ENCODE measurements around the gene YPEL4.

The YPEL4 gene

GRCh38 chr11:57648801-57649735, 644 bp downstream of the YPEL4 start:
- H3K27ac ChIP-seq = no peak overlapping the region
- no peak for TF ChIP-seq CTCF (conservative IDR thresholded peaks at IDR 0.05; ENCODE audit: low read depth, low read length)
- no peak overlapping the region for H2AFZ ChIP-seq (ENCODE audit: low read depth)
- no peaks in the 10 kb centered on the region for H3K4me1 ChIP-seq (ENCODE audit: low read depth, poor library complexity, severe bottlenecking)
- H3K36me3 ChIP-seq (ENCODE audit: insufficient read depth) = no peaks in the 10 kb centered on the region
- H3K79me2 ChIP-seq (ENCODE audit: insufficient read depth, low read depth) = no peaks in the 10 kb centered on the region
- no peaks in the 10 kb centered on the region for H4K20me1 ChIP-seq (ENCODE audit: insufficient read depth)
- peaks cover 25% of the 10 kb centered on the region for H3K27me3 ChIP-seq (ENCODE audit: insufficient read depth, low read depth)
- no peak overlapping the region for H3K9ac ChIP-seq
- H3K4me3 ChIP-seq (IDR thresholded peaks at IDR 0.05; ENCODE audit: insufficient read depth, low read depth, low read length) = no peak overlapping the region
- no peak overlapping the region for H3K4me2 ChIP-seq

- H3K4me1 ChIP-seq (ENCODE audit: low read depth, poor library complexity, severe bottlenecking) = no peaks in the 10 kb centered on the region
- no peak overlapping the region for H3K4me3 ChIP-seq (IDR thresholded peaks at IDR 0.05; ENCODE audit: insufficient read depth, low read depth, low read length)
- H2AFZ ChIP-seq (ENCODE audit: low read depth) = no peak overlapping the region
- no peaks in the 10 kb centered on the region for H4K20me1 ChIP-seq (ENCODE audit: insufficient read depth)
- H3K9ac ChIP-seq = no peak overlapping the region
- no peaks in the 10 kb centered on the region for H3K36me3 ChIP-seq (ENCODE audit: insufficient read depth)
- no peak for TF ChIP-seq CTCF (conservative IDR thresholded peaks at IDR 0.05; ENCODE audit: low read depth, low read length)
- H3K27ac ChIP-seq = no peak overlapping the region
- no peaks in the 10 kb centered on the region for H3K79me2 ChIP-seq (ENCODE audit: insufficient read depth, low read depth)
- H3K27me3 ChIP-seq (ENCODE audit: insufficient read depth, low read depth) = peaks cover 27% of the 10 kb centered on the region
- H3K4me2 ChIP-seq = no peak overlapping the region
Observed at GRCh38 chr11:57647960-57648800, 1.5 kb downstream of the YPEL4 start.

GRCh38 chr11:57647372-57647771, 2.3 kb downstream of the YPEL4 start:
- Histone ChIP-seq H3K4me3 (IDR thresholded peaks at IDR 0.05; ENCODE audit: insufficient read depth, low read depth, low read length) (no peak overlapping the region), H3K27ac (no peak overlapping the region), H3K79me2 (ENCODE audit: insufficient read depth, low read depth) (no peaks in the 10 kb centered on the region), H4K20me1 (ENCODE audit: insufficient read depth) (no peaks in the 10 kb centered on the region), H3K4me1 (ENCODE audit: low read depth, poor library complexity, severe bottlenecking) (no peaks in the 10 kb centered on the region), H3K36me3 (ENCODE audit: insufficient read depth) (no peaks in the 10 kb centered on the region), H2AFZ (ENCODE audit: low read depth) (no peak overlapping the region), H3K9ac (no peak overlapping the region), H3K27me3 (ENCODE audit: insufficient read depth, low read depth) (peaks cover 27% of the 10 kb centered on the region), H3K4me2 (no peak overlapping the region)
- no peak for TF ChIP-seq CTCF (conservative IDR thresholded peaks at IDR 0.05; ENCODE audit: low read depth, low read length)

- H2AFZ ChIP-seq (ENCODE audit: low read depth) = no peak overlapping the region
- H3K4me1 ChIP-seq (ENCODE audit: low read depth, poor library complexity, severe bottlenecking) = no peaks in the 10 kb centered on the region
- H3K4me2 ChIP-seq = no peak overlapping the region
Observed at GRCh38 chr11:57646799-57647303, 2.9 kb downstream of the YPEL4 start.

More at GRCh38 chr11:57646799-57647303, 2.9 kb downstream of the YPEL4 start:
- TF ChIP-seq CTCF (conservative IDR thresholded peaks at IDR 0.05; ENCODE audit: low read depth, low read length) = no peak
- Histone ChIP-seq H3K4me3 (IDR thresholded peaks at IDR 0.05; ENCODE audit: insufficient read depth, low read depth, low read length) (no peak overlapping the region), H3K27ac (no peak overlapping the region), H3K27me3 (ENCODE audit: insufficient read depth, low read depth) (peaks cover 27% of the 10 kb centered on the region), H4K20me1 (ENCODE audit: insufficient read depth) (no peaks in the 10 kb centered on the region), H3K9ac (no peak overlapping the region), H3K79me2 (ENCODE audit: insufficient read depth, low read depth) (no peaks in the 10 kb centered on the region), H3K36me3 (ENCODE audit: insufficient read depth) (no peaks in the 10 kb centered on the region)
